ENCODE measurements around the gene BCL6. TPM values are rescaled to one million over a fixed set of nuclear protein-coding genes. Genes with fewer than 3 reads are reported as not detected.

Gene BCL6
- total and polyA plus RNA-seq, 9 of the 15 experiments (the other 6 are each of a cell fraction or from before 2014, with no cell fraction given): 0.08 to 3.5 (median 1.6) TPM

GRCh38 chr3:187737006-187737367 is 8.3 kb downstream of the BCL6 start:
- FAIRE-seq (no peak), DNase-seq (ENCODE audit: extremely low read depth in 1 of 4, low spot score in 3 of 4) (no peak), ATAC-seq (no peak)
- no peaks in the 10 kb centered on the region for H3K9me1 ChIP-seq (ENCODE audit: control insufficient read depth, insufficient read depth, low read length)
- POLR2A ChIA-PET: interaction anchor here (1.1 kb wide), 1 partner anchor 9 kb away, joined by 5 read pairs; the partner anchor contains the start of gene BCL6
- CTCF ChIA-PET (ENCODE audit: low intra/inter-chr PET ratio): interaction anchor here (0.6 to 1.0 kb wide), 4 partner anchors 11 to 1220 kb away, joined by 3 to 5 read pairs (median 4); no protein-coding TSS in a partner anchor
- H3K79me2 ChIP-seq (ENCODE audit: control insufficient read depth, insufficient read depth, low read length): no peaks in the 10 kb centered on the region
- H3K36me3 ChIP-seq (ENCODE audit: control insufficient read depth, insufficient read depth, low read length): no peaks in the 10 kb centered on the region
- WGBS (ENCODE audit: insufficient coverage, low coverage, missing lambda C conversion rate): 14% methylated on average over 3 of the region's 4 CpGs
- H3K9me3 ChIP-seq (replicated peaks; ENCODE audit: control insufficient read depth, insufficient read depth, low read depth, low read length): no peaks in the 10 kb centered on the region
- H3K27ac ChIP-seq (ENCODE audit: extremely low read depth, low read depth, low read length): no peak overlapping the region
- TF ChIP-seq THRA (IDR thresholded peaks at IDR 0.05) (no peak), NR2C2 (CRISPR knock-in tag; IDR thresholded peaks at IDR 0.05) (no peak), NR2C2 (tag; IDR thresholded peaks at IDR 0.05) (0 out of 2 replicates have a peak, but pooled peaks have one; percentile 10)
- no peak overlapping the region for H3K9ac ChIP-seq (ENCODE audit: insufficient read depth in 1 of 2, low read depth in 2 of 2, low read length in 2 of 2)
- in situ Hi-C loops (cut with MboI) (loop anchor here (25.0 kb wide), 1 partner anchor 1400 kb away; no protein-coding TSS in a partner anchor), intact Hi-C loops (cut with micrococcal nuclease) (no loop called here)
- H3K4me3 ChIP-seq: no peak overlapping the region
- H3K27me3 ChIP-seq (ENCODE audit: control insufficient read depth in 2 of 2, insufficient read depth in 2 of 2, low read length in 2 of 2): peaks cover 0 to 13% of the 10 kb centered on the region in 2 experiments; a peak in 1 of 5 replicates
- H3K4me1 ChIP-seq (replicated peaks in 1 of 2; ENCODE audit: control insufficient read depth in 2 of 2, insufficient read depth in 2 of 2, low read length in 2 of 2): peaks cover 43 to 55% of the 10 kb centered on the region in 2 experiments
- H2AFZ ChIP-seq (ENCODE audit: low read depth, low read length): no peak overlapping the region
- H3K4me2 ChIP-seq (ENCODE audit: insufficient read depth, low read length): no peak overlapping the region
- no TSS peak for BruUV-seq (replicated peaks)
- peaks cover 16% of the 10 kb centered on the region for H4K20me1 ChIP-seq (replicated peaks; ENCODE audit: control insufficient read depth, insufficient read depth, low read length)

- Histone ChIP-seq H3K9me1 (ENCODE audit: control insufficient read depth, insufficient read depth, low read length) (no peaks in the 10 kb centered on the region), H3K4me2 (ENCODE audit: insufficient read depth, low read length) (no peak overlapping the region), H3K27me3 (ENCODE audit: control insufficient read depth in 2 of 2, insufficient read depth in 2 of 2, low read length in 2 of 2) (peaks cover 0 to 13% of the 10 kb centered on the region in 2 experiments; a peak in 1 of 5 replicates), H3K36me3 (ENCODE audit: control insufficient read depth, insufficient read depth, low read length) (no peaks in the 10 kb centered on the region), H3K79me2 (ENCODE audit: control insufficient read depth, insufficient read depth, low read length) (no peaks in the 10 kb centered on the region), H3K9me3 (replicated peaks; ENCODE audit: control insufficient read depth, insufficient read depth, low read depth, low read length) (no peaks in the 10 kb centered on the region), H3K4me3 (no peak overlapping the region), H2AFZ (ENCODE audit: low read depth, low read length) (no peak overlapping the region), H3K9ac (ENCODE audit: insufficient read depth in 1 of 2, low read depth in 2 of 2, low read length in 2 of 2) (no peak overlapping the region), H3K4me1 (replicated peaks in 1 of 2; ENCODE audit: control insufficient read depth in 2 of 2, insufficient read depth in 2 of 2, low read length in 2 of 2) (peaks cover 38 to 51% of the 10 kb centered on the region in 2 experiments), H3K27ac (ENCODE audit: extremely low read depth, low read depth, low read length) (no peak overlapping the region), H4K20me1 (replicated peaks; ENCODE audit: control insufficient read depth, insufficient read depth, low read length) (peaks cover 16% of the 10 kb centered on the region)
- DNase-seq (ENCODE audit: extremely low read depth in 1 of 4, low spot score in 3 of 4): peak in 2 of 4 experiments; percentile 13 to 43
- in situ Hi-C loops (cut with MboI) (loop anchor here (25.0 kb wide), 1 partner anchor 1401 kb away; no protein-coding TSS in a partner anchor), intact Hi-C loops (cut with micrococcal nuclease) (no loop called here)
- FAIRE-seq: no peak
- ChIA-PET POLR2A (interaction anchor here (0.6 to 1.1 kb wide), 2 partner anchors 9 to 844 kb away, joined by 3 to 5 read pairs; partner anchors contain the start of gene BCL6), CTCF (ENCODE audit: low intra/inter-chr PET ratio) (interaction anchor here (0.6 kb wide), 1 partner anchor 19 kb away, joined by 3 read pairs; no protein-coding TSS in a partner anchor)
- 15% methylated on average over 8 of the region's 8 CpGs for WGBS (ENCODE audit: insufficient coverage, low coverage, missing lambda C conversion rate)
- no peak for ATAC-seq
- BruUV-seq (replicated peaks): no TSS peak
- TF ChIP-seq MEIS2 (IDR thresholded peaks at IDR 0.05; ENCODE audit: partially characterized antibody) (peak; percentile 23), FOXJ2 (tag; IDR thresholded peaks at IDR 0.05) (no peak), BDP1 (IDR thresholded peaks at IDR 0.05; ENCODE audit: insufficient read depth, insufficient read length) (no peak), ZNF316 (IDR thresholded peaks at IDR 0.05) (peak; percentile 34; the same call in 1 of the 2 replicates), KLF13 (tag; IDR thresholded peaks at IDR 0.05; ENCODE audit: borderline replicate concordance, low read depth) (no peak), COPS2 (conservative IDR thresholded peaks at IDR 0.05) (no peak), ZNF518B (CRISPR knock-in tag; IDR thresholded peaks at IDR 0.05) (no peak), NFE2 (IDR thresholded peaks at IDR 0.05; ENCODE audit: low read depth) (peak; percentile 70)
Observed at GRCh38 chr3:187736418-187736871, 8.8 kb downstream of the BCL6 start.
